Esophagus (tissue), 2 donors: ENCODE measurements around the gene TERT. TPM values are rescaled to one million over a fixed set of nuclear protein-coding genes. Genes with fewer than 3 reads are reported as not detected.

ENCODE experiments used
- H3K27ac ChIP-seq, 2 donors: one replicate each; pipeline ENCODE4 v1.5.1; 2013; ENCODE audit warnings: low read depth in 2 of 2, mild to moderate bottlenecking in 2 of 2, inconsistent platforms in 1 of 2, low read length in 1 of 2, moderate library complexity in 1 of 2
- H3K27me3 ChIP-seq, 2 donors: one replicate each; pipeline ENCODE4 v1.6.1; 2013; ENCODE audit warnings: low read length in 2 of 2, control low read depth in 1 of 2, mild to moderate bottlenecking in 1 of 2; ENCODE audit not compliant: insufficient read depth in 2 of 2, control insufficient read depth in 1 of 2
- H3K36me3 ChIP-seq, 2 donors: one replicate each; pipeline ENCODE4 v1.6.1; 2013; ENCODE audit warnings: low read length in 1 of 2; ENCODE audit not compliant: control insufficient read depth in 2 of 2, insufficient read depth in 2 of 2
- H3K4me1 ChIP-seq, 2 donors: one replicate each; pipeline ENCODE4 v1.6.1; 2013; ENCODE audit warnings: low read length in 1 of 2; ENCODE audit not compliant: control insufficient read depth in 2 of 2, insufficient read depth in 2 of 2
- H3K4me3 ChIP-seq, 2 donors: one replicate each; pipeline ENCODE4 v1.5.1; 2013; ENCODE audit warnings: low read length in 2 of 2, mild to moderate bottlenecking in 2 of 2, low read depth in 1 of 2, moderate library complexity in 1 of 2
- H3K9me3 ChIP-seq, 2 donors: one replicate each; pipeline ENCODE4 v1.6.1; 2013; ENCODE audit warnings: mild to moderate bottlenecking in 2 of 2, low read depth in 1 of 2, low read length in 1 of 2, moderate library complexity in 1 of 2; ENCODE audit not compliant: control insufficient read depth in 2 of 2, insufficient read depth in 1 of 2
- WGBS, 2 donors: extraction: QIAGEN DNeasy Blood & Tissue Kit; methylation state at CpG; one replicate each; pipeline ENCODE4 v1.1.7; 2013; 5-methylcytosine and 5-hydroxymethylcytosine counted together
- polyA plus RNA-seq, 2 donors: library from polyadenylated mRNA; stranded (reverse); fragments of 200-250 nt; gene quantifications; one replicate each; pipeline ENCODE4 v1.2.3, GENCODE V29; 2013
- donor health status: healthy with polysubstance abuse.
- donor health status: Bipolar disorder and iron deficiency.

Gene TERT
- polyA plus RNA-seq, 2 donors, result 0.13 to 0.51 TPM

DNA sequence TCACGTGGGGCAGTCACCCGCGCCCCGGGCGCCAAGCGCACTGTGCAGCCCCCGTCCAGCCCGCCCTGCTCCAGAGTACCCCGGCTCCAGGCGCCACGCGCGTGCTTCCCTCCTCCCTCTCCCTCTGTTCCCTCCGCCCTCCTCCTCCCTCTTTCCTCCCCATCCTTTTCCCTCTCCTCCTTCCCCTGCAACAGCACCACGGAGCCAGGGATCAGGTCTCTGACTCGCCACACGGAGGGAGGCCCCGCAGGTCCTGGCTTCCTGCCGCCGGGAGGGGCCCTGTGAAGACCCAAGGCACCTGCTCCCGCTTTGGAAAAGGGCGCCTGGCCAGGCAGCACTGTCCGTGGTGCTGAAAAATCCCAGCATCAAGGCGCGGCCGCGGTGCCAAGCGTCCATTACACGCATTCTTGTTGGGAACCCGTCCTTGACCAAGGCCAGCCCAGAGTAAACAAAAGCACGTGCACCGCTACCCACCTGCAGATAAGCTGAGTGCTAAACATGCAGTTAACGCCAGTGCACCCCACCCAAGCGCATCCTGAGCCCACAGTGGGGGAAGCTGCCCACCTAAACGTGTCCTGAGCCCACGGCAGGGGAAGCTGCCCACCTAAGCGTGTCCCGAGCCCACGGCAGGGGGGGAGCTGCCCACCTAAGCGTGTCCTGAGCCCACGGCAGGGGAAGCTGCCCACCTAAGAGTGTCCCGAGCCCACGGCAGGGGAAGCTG lies 48.0 kb downstream of the TERT start:
- Histone ChIP-seq H3K27ac (no peak overlapping the region), H3K9me3 (no peaks in the 10 kb centered on the region), H3K4me3 (no peak overlapping the region), H3K36me3 (no peaks in the 10 kb centered on the region), H3K4me1 (peaks cover 0 to 3% of the 10 kb centered on the region in 2 donors), H3K27me3 (no peaks in the 10 kb centered on the region)
- 21 to 22% methylated on average over 42 to 43 of the region's 43 CpGs for WGBS, 2 donors

DNA sequence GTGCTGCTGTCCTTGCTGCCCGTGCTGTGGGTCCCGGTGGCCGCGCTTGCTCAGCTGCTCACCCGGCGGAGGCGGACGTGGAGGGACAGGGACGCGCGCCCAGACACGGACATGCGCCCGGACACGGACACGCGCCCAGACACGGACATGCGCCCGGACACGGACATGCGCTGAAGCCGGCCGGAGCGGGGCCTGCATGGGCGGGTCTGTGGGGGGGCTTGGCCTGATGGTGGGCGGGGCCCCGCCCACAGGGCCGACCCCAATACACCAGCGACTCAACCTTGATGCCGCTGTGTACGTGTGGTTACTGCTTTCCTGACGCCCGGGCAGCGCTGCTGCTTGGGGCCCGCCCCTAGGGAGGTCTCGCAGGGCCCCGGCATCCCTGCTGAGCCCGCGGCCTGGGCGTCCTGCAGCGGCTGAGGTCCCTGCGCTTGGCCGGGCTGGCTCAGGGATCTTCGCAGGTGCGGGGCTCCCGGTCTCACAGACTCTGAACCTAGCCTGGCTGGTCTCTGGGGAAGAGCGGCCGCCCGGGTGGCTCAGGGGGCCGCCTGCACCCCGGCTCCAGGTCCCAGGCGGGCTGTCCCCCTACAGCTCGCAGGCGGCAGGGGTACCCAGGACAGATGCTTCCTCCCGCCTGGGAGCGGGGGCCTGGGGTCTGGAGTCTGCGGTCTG lies 48.8 kb downstream of the TERT start:
- Histone ChIP-seq H3K9me3 (no peaks in the 10 kb centered on the region), H3K36me3 (no peaks in the 10 kb centered on the region), H3K4me3 (no peak overlapping the region), H3K27ac (no peak overlapping the region), H3K27me3 (no peaks in the 10 kb centered on the region), H3K4me1 (peaks cover 0 to 3% of the 10 kb centered on the region in 2 donors)
- 32 to 36% methylated on average over 57 to 58 of the region's 58 CpGs for WGBS, 2 donors

DNA sequence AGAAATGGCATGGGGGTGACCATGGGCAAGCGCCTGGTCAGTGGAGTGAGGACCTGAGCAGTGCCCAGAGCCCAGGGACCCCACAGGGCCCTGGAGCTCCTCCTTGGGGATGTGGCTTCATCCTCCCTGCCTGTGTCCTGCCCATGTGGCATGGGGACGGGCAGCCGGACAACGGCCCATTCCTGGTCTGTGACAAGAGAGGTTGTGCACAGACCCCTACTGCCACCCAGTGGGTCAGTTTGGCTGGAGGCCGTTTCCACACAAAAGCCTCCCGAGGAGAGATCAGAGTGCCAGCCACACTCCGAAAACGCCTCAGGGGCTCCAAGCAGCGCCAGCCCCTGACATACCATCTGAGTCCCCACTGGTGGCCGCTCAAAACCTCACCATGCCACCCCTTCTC lies 49.9 kb downstream of the TERT start:
- Histone ChIP-seq H3K4me1 (peaks cover 0 to 3% of the 10 kb centered on the region in 2 donors), H3K27me3 (no peaks in the 10 kb centered on the region), H3K4me3 (no peak overlapping the region), H3K36me3 (no peaks in the 10 kb centered on the region), H3K9me3 (no peaks in the 10 kb centered on the region), H3K27ac (no peak overlapping the region)
- 56 to 57% methylated on average over 9 to 10 of the region's 10 CpGs for WGBS, 2 donors

DNA sequence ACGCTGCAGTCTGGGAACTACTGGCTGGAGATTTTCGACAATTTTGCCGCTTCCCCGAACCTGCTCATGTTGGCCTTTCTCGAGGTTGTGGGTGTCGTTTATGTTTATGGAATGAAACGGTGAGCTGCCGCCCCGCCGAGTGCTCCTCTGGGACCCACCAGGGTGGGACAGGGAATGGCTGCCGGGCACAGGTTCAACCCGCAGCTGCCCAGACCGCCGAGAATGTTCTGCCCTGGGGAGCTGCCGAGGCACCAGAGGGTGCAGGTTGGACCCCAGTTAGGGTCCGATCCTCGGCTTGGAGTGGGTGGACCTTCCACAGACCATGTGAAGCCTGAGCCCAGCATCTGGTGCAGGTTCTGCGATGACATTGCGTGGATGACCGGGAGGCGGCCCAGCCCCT lies 50.6 kb downstream of the TERT start:
- Histone ChIP-seq H3K36me3 (no peaks in the 10 kb centered on the region), H3K27ac (no peak overlapping the region), H3K9me3 (no peaks in the 10 kb centered on the region), H3K4me1 (peaks cover 0 to 6% of the 10 kb centered on the region in 2 donors), H3K27me3 (no peaks in the 10 kb centered on the region), H3K4me3 (no peak overlapping the region)
- WGBS, 2 donors, result 65 to 67% methylated on average over 21 of the region's 21 CpGs

DNA sequence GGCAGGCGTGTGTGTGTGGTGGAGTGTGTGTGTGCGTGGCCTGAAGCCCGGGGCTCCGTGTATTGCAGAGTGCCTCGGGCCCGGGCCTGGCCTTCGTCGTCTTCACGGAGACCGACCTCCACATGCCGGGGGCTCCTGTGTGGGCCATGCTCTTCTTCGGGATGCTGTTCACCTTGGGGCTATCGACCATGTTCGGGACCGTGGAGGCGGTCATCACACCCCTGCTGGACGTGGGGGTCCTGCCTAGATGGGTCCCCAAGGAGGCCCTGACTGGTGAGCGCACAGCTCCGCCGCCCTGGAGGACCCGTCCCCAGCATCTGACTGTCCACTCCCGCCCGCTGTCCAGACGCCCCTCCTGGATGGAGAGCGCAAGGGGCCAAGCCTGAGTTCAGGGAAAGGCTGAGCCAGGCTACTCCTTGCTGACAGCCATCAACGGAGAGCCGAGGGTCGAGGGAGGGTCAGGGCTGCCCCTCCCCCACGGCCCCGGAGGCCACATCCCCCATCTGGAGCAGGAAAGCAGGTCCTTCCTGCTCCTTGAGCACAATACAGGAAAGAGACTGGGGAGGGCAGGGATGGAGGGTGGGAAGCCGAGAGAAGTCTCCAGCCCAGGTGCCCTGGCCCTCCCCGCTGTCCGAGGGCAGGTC lies 51.3 kb downstream of the TERT start:
- Histone ChIP-seq H3K4me3 (no peak overlapping the region), H3K9me3 (no peaks in the 10 kb centered on the region), H3K4me1 (peaks cover 0 to 8% of the 10 kb centered on the region in 2 donors), H3K36me3 (no peaks in the 10 kb centered on the region), H3K27ac (no peak overlapping the region), H3K27me3 (no peaks in the 10 kb centered on the region)
- 46 to 54% methylated on average over 30 to 33 of the region's 33 CpGs for WGBS, 2 donors

DNA sequence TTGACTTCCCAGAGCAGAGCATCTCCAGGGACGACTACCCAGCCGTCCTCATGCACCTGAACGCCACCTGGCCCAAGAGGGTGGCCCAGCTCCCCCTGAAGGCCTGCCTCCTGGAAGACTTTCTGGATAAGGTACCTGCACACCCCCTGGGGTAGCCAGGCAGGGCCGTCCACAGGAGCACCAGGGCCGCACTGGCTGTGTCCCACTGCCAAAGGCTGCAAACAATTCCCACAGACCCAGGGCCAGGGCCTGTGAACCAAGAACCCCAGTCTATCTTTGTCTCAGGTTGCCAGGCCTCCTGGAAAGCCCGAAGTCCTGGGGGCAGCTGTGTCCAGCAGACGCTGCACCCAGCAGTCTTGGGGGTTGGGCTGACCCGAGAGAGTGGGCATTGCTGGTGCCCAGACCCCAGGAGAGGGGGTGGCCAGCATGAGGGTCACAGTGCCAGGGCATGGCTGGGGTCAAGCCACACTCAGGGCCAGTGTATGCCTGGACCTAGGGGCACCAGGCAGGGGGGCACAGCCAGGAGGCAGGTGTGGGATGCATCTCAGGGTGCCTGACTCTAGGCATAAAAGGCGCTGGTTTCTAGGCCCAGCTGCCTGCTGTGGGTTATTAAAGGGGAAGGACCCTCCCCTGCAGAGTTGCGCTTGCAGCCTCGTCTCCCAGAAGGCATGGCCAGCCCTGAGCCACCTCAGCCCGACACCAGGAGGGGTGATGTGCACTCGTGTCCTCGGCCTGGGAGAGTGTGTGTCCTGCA lies 52.0 kb downstream of the TERT start:
- Histone ChIP-seq H3K27ac (no peak overlapping the region), H3K27me3 (no peaks in the 10 kb centered on the region), H3K4me1 (peaks cover 0 to 8% of the 10 kb centered on the region in 2 donors), H3K36me3 (no peaks in the 10 kb centered on the region), H3K9me3 (no peaks in the 10 kb centered on the region), H3K4me3 (no peak overlapping the region)
- WGBS, 2 donors, result 69 to 78% methylated on average over 14 of the region's 14 CpGs

DNA sequence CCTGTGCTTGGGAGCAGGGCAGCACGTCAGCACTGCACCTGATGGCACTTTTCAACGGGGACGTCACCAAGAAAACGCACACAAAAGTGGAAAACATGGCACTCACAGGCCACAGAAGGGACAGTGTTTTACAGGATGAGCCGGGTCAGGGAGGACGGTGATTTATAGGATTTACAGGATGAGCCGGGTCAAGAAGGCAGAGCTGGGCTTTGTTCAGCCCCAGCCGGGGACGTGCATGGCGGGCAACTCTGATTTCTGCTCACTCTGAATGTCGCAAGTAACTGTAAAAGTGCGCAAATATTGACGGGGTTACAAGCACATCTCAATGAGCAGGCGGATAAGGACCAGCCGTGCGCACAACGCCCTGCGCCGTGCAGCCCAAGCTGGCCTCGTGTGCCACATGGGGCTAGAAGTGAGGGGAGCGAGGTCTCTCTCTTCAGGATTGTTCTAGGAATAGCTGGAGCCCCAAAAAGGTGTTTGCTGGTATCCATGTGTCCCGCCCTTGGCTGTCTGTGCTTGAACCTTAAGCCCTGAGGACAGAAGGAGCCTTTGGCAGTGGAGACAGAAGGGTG lies 53.3 kb downstream of the TERT start:
- 83 to 85% methylated on average over 22 of the region's 22 CpGs for WGBS, 2 donors
- H3K4me3 ChIP-seq, result no peak overlapping the region
- no peaks in the 10 kb centered on the region for H3K36me3 ChIP-seq
- H3K9me3 ChIP-seq, result peaks cover 0 to under 1% of the 10 kb centered on the region in 2 donors
- H3K4me1 ChIP-seq, result peaks cover 0 to 6% of the 10 kb centered on the region in 2 donors
- H3K27me3 ChIP-seq, result no peaks in the 10 kb centered on the region
- H3K27ac ChIP-seq, result no peak overlapping the region

DNA sequence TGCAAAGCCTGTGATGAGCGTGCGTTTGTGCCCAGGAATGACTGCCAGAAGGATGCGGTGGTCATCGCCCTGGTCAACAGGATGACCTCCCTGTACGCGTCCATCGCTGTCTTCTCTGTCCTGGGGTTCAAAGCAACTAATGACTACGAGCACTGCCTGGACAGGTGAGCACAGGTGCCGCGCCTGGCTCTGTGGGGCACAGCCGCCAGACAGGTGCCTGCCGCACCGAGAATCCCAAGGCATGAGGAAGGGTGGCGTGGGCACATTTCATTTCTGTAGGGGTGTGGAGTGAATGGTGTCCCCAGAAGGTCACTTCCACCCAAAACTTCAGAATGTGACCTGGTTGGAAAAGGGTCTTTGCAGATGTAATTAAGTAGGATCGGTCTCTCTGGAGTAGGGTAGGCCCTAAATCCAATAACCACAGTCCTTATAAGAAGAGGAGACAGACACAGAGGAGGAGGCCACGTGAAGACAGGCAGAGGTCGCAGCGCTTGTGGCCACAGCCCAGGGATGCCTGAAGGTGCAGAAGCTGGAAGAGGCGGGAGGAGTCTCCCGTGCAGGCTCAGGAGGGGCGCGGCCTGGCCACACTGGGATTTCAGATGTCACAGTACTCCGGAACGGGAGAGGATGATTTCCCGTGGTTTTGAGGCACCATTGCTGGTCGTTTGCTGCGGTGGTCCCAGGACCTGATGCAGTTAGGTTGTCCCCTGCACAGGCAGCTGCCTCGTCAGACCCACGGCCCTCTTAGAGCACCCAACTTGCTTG lies 54.2 kb downstream of the TERT start:
- no peaks in the 10 kb centered on the region for H3K27me3 ChIP-seq
- H3K4me3 ChIP-seq, result no peak overlapping the region
- no peaks in the 10 kb centered on the region for H3K36me3 ChIP-seq
- H3K9me3 ChIP-seq, result peaks cover 2 to 3% of the 10 kb centered on the region in 2 donors
- H3K27ac ChIP-seq, result no peak overlapping the region
- 75 to 85% methylated on average over 27 to 29 of the region's 29 CpGs for WGBS, 2 donors
- H3K4me1 ChIP-seq, result peaks cover 0 to 5% of the 10 kb centered on the region in 2 donors
